Nephron progenitor cell (in vitro differentiated cells): ENCODE measurements around the gene PIWIL4.
A peak's percentile ranks its signal among the peaks of the same experiment; 100 is the strongest.

Source experiments
- DNase-seq: peaks from one replicate; pipeline ENCODE4 v3.0.0; 2021
- H3K27ac Mint-ChIP-seq: 2 replicates; pipeline ENCODE4 v1.8.0; 2021; ENCODE audit warnings: mild to moderate bottlenecking, moderate library complexity, mixed read lengths
- H3K27me3 Mint-ChIP-seq: 2 replicates; pipeline ENCODE4 v1.8.0; 2021; ENCODE audit warnings: mild to moderate bottlenecking, low read depth, mixed read lengths; ENCODE audit not compliant: poor library complexity
- H3K36me3 Mint-ChIP-seq: 2 replicates; pipeline ENCODE4 v1.8.0; 2021; ENCODE audit warnings: low read depth, mixed read lengths
- H3K4me1 Mint-ChIP-seq: 2 replicates; pipeline ENCODE4 v1.8.0; 2021; ENCODE audit warnings: mixed read lengths
- H3K4me3 Mint-ChIP-seq: 2 replicates; pipeline ENCODE4 v1.8.0; 2021; ENCODE audit warnings: mild to moderate bottlenecking, moderate library complexity, mixed read lengths
- H3K9me3 Mint-ChIP-seq: 2 replicates; pipeline ENCODE4 v1.8.0; 2021; ENCODE audit warnings: mild to moderate bottlenecking, moderate library complexity, mixed read lengths
- CTCF ChIP-seq: fragments of 200-600 bp; sonication (generic); IDR thresholded peaks from 2 replicates; pipeline ENCODE4 v1.5.0; 2021; ENCODE audit warnings: antibody characterized with exemption

Gene PIWIL4

GRCh38 chr11:94649254-94649653 is 82.1 kb downstream of the PIWIL4 start:
- H3K4me3 Mint-ChIP-seq, result no peak overlapping the region
- H3K27me3 Mint-ChIP-seq, result peaks cover 3% of the 10 kb centered on the region
- no peak for DNase-seq
- no peaks in the 10 kb centered on the region for H3K36me3 Mint-ChIP-seq
- no peaks in the 10 kb centered on the region for H3K9me3 Mint-ChIP-seq
- peaks cover 23% of the 10 kb centered on the region for H3K4me1 Mint-ChIP-seq
- no peak for TF ChIP-seq CTCF
- no peak overlapping the region for H3K27ac Mint-ChIP-seq

GRCh38 chr11:94649964-94650623 is 82.9 kb downstream of the PIWIL4 start:
- H3K27me3 Mint-ChIP-seq, result peaks cover 3% of the 10 kb centered on the region
- no peak for DNase-seq
- no peaks in the 10 kb centered on the region for H3K36me3 Mint-ChIP-seq
- H3K4me1 Mint-ChIP-seq, result peaks cover 23% of the 10 kb centered on the region
- TF ChIP-seq CTCF, result no peak
- no peaks in the 10 kb centered on the region for H3K9me3 Mint-ChIP-seq
- H3K4me3 Mint-ChIP-seq, result no peak overlapping the region
- peak overlapping the region; percentile 29 for H3K27ac Mint-ChIP-seq

GRCh38 chr11:94650756-94651155 is 83.6 kb downstream of the PIWIL4 start:
- peak overlapping the region; percentile 29 for H3K27ac Mint-ChIP-seq
- no peaks in the 10 kb centered on the region for H3K9me3 Mint-ChIP-seq
- H3K4me3 Mint-ChIP-seq, result no peak overlapping the region
- peaks cover 23% of the 10 kb centered on the region for H3K4me1 Mint-ChIP-seq
- H3K36me3 Mint-ChIP-seq, result no peaks in the 10 kb centered on the region
- no peak for DNase-seq
- peaks cover 3% of the 10 kb centered on the region for H3K27me3 Mint-ChIP-seq
- no peak for TF ChIP-seq CTCF

GRCh38 chr11:94652735-94653284 is 85.6 kb downstream of the PIWIL4 start:
- H3K9me3 Mint-ChIP-seq, result no peaks in the 10 kb centered on the region
- H3K4me1 Mint-ChIP-seq, result peaks cover 24% of the 10 kb centered on the region
- no peaks in the 10 kb centered on the region for H3K27me3 Mint-ChIP-seq
- no peak for DNase-seq
- TF ChIP-seq CTCF, result no peak
- no peak overlapping the region for H3K27ac Mint-ChIP-seq
- no peak overlapping the region for H3K4me3 Mint-ChIP-seq
- H3K36me3 Mint-ChIP-seq, result no peaks in the 10 kb centered on the region

GRCh38 chr11:94653561-94653960 is 86.4 kb downstream of the PIWIL4 start:
- Mint-ChIP-seq H3K9me3 (no peaks in the 10 kb centered on the region), H3K36me3 (no peaks in the 10 kb centered on the region), H3K27me3 (no peaks in the 10 kb centered on the region), H3K4me1 (peaks cover 20% of the 10 kb centered on the region), H3K27ac (no peak overlapping the region), H3K4me3 (no peak overlapping the region)
- no peak for TF ChIP-seq CTCF
- DNase-seq, result no peak

GRCh38 chr11:94654201-94654600 is 87.0 kb downstream of the PIWIL4 start:
- Mint-ChIP-seq H3K4me1 (peaks cover 20% of the 10 kb centered on the region), H3K36me3 (no peaks in the 10 kb centered on the region), H3K27ac (no peak overlapping the region), H3K4me3 (no peak overlapping the region), H3K27me3 (no peaks in the 10 kb centered on the region), H3K9me3 (no peaks in the 10 kb centered on the region)
- TF ChIP-seq CTCF, result no peak
- no peak for DNase-seq
